T-helper 1 cell treated with Interleukin-12 subunit alpha and Interleukin-12 subunit beta and Interleukin-4 antibody, amounts not matched to agents 30 ng/mL and 1 ng/mL, for 36 hours (primary cell): Measurements from ENCODE around the gene NDE1. TPM values are rescaled to one million over a fixed set of nuclear protein-coding genes. Genes with fewer than 3 reads are reported as not detected.
"Not testable (repeated sequence)": the region's sequence is repeated elsewhere in the genome, so short reads cannot be mapped to it uniquely, and the experiment has no call there.

ENCODE experiments used
- intact Hi-C: fragments of 100-400 bp; cut with micrococcal nuclease; formaldehyde crosslinking; loops from one replicate; pipeline ENCODE4 v1.15.1; 2024
- total RNA-seq: library from RNA; stranded (reverse); gene quantifications from 2 replicates; pipeline ENCODE4 v1.2.3, GENCODE V29; 2022

NDE1 gene
- total RNA-seq, 1 donor from 2014 or later = 126 TPM

GRCh38 chr16:15648135-15648730 lies 1.8 kb upstream of the NDE1 start:
- intact Hi-C loops = loop anchor here (10.0 kb wide), 1 partner anchor 553 kb away; the partner anchor contains the start of gene RRN3

GRCh38 chr16:15649311-15649710 lies 734 bp upstream of the NDE1 start:
- intact Hi-C loops = loop anchor here (10.0 kb wide), 1 partner anchor 555 kb away; the partner anchor contains the start of gene RRN3

- intact Hi-C loops = loop anchor here (1.0 to 10.0 kb wide), 7 partner anchors 7 to 555 kb away; partner anchors contain the start of gene RRN3
Observed at GRCh38 chr16:15649727-15650018, 372 bp upstream of the NDE1 start.

- intact Hi-C loops = loop anchor here (1.0 to 2.0 kb wide), 6 partner anchors 8 to 59 kb away; no protein-coding TSS in a partner anchor
Observed at GRCh38 chr16:15650698-15651171, 690 bp downstream of the NDE1 start.

- intact Hi-C loops = no loop called here
Observed at GRCh38 chr16:15652293-15653001, 2.4 kb downstream of the NDE1 start.

- intact Hi-C loops = no loop called here
Observed at GRCh38 chr16:15653227-15653626, 3.2 kb downstream of the NDE1 start.

GRCh38 chr16:15654591-15654990 lies 4.5 kb downstream of the NDE1 start:
- intact Hi-C loops = no loop called here

GRCh38 chr16:15655561-15655960 lies 5.5 kb downstream of the NDE1 start:
- intact Hi-C loops = not testable (repeated sequence)

GRCh38 chr16:15658149-15658548 lies 8.1 kb downstream of the NDE1 start:
- intact Hi-C loops = no loop called here

GRCh38 chr16:15658556-15658955 lies 8.5 kb downstream of the NDE1 start:
- intact Hi-C loops = no loop called here

GRCh38 chr16:15660203-15660601 lies 10.2 kb downstream of the NDE1 start:
- intact Hi-C loops = no loop called here

GRCh38 chr16:15665107-15665506 lies 15.1 kb downstream of the NDE1 start:
- intact Hi-C loops = no loop called here

- intact Hi-C loops = no loop called here
Observed at GRCh38 chr16:15667091-15667742, 17.2 kb downstream of the NDE1 start.

GRCh38 chr16:15671530-15672117 lies 21.6 kb downstream of the NDE1 start:
- intact Hi-C loops = loop anchor here (1.0 to 10.0 kb wide), 3 partner anchors 12 to 213 kb away; partner anchors contain the start of genes CEP20 and NDE1

- intact Hi-C loops = loop anchor here (1.0 to 10.0 kb wide), 3 partner anchors 13 to 213 kb away; partner anchors contain the start of genes CEP20 and NDE1
Observed at GRCh38 chr16:15672127-15672513, 22.1 kb downstream of the NDE1 start.

- intact Hi-C loops = loop anchor here (1.0 to 10.0 kb wide), 6 partner anchors 10 to 212 kb away; partner anchors contain the start of genes CEP20, MARF1 and NDE1
Observed at GRCh38 chr16:15672514-15673167, 22.6 kb downstream of the NDE1 start.

- intact Hi-C loops = loop anchor here (10.0 kb wide), 1 partner anchor 210 kb away; the partner anchor contains the start of gene CEP20
Observed at GRCh38 chr16:15674571-15674970, 24.5 kb downstream of the NDE1 start.

- intact Hi-C loops = loop anchor here (10.0 kb wide), 1 partner anchor 208 kb away; the partner anchor contains the start of gene CEP20
Observed at GRCh38 chr16:15676506-15676905, 26.5 kb downstream of the NDE1 start.

- intact Hi-C loops = loop anchor here (10.0 kb wide), 1 partner anchor 207 kb away; the partner anchor contains the start of gene CEP20
Observed at GRCh38 chr16:15677447-15677846, 27.4 kb downstream of the NDE1 start.

- intact Hi-C loops = loop anchor here (1.0 kb wide), 2 partner anchors 9 to 40 kb away; no protein-coding TSS in a partner anchor
Observed at GRCh38 chr16:15682105-15682570, 32.1 kb downstream of the NDE1 start.

- intact Hi-C loops = no loop called here
Observed at GRCh38 chr16:15686287-15686686, 36.2 kb downstream of the NDE1 start.
